Right atrium auricular region (tissue), 2 donors: ENCODE results near the gene CCDC194. TPM values are rescaled to one million over a fixed set of nuclear protein-coding genes. Genes with fewer than 3 reads are reported as not detected.

Source experiments
- DNase-seq: peaks from one replicate; pipeline ENCODE4 v3.0.0-alpha.2; 2019; ENCODE audit warnings: low spot score
- H3K27ac ChIP-seq, 2 donors: fragments of 200-600 bp; sonication (generic); 1 replicate in 1 of 2; 2 replicates in 1 of 2; pipeline ENCODE4 v1.5.1; 2016 to 2019
- H3K27me3 ChIP-seq, 2 donors: fragments of 200-600 bp; sonication (generic); one replicate each; pipeline versions ENCODE4 v1.5.1 to v1.6.0; 2017 to 2019
- H3K36me3 ChIP-seq: fragments of 200-600 bp; sonication (generic); one replicate; pipeline ENCODE4 v1.5.1; 2016
- H3K4me1 ChIP-seq, 2 donors: fragments of 200-600 bp; sonication (generic); one replicate each; pipeline versions ENCODE4 v1.5.1 to v1.6.0; 2017 to 2019
- H3K4me3 ChIP-seq, 2 donors: fragments of 200-600 bp; sonication (generic); 1 replicate in 1 of 2; 2 replicates in 1 of 2; pipeline ENCODE4 v1.5.1; 2017 to 2019; ENCODE audit warnings: mild to moderate bottlenecking in 1 of 2, moderate library complexity in 1 of 2
- H3K9me3 ChIP-seq, 2 donors: fragments of 200-600 bp; sonication (generic); one replicate each; pipeline ENCODE4 v1.5.1; 2019
- CTCF ChIP-seq, 2 donors: fragments of 200-600 bp; sonication (generic); IDR thresholded peaks; one replicate each; pipeline ENCODE4 v1.5.1; 2019; ENCODE audit warnings: antibody characterized with exemption in 2 of 2
- total RNA-seq, 2 donors: library from RNA; depleted of rRNA; stranded (reverse); fragments of >200 nt; gene quantifications; one replicate each; pipeline ENCODE4 v1.1.0, GENCODE V29; 2016

CCDC194 gene
- total RNA-seq, 2 donors from 2014 or later = not detected

DNA sequence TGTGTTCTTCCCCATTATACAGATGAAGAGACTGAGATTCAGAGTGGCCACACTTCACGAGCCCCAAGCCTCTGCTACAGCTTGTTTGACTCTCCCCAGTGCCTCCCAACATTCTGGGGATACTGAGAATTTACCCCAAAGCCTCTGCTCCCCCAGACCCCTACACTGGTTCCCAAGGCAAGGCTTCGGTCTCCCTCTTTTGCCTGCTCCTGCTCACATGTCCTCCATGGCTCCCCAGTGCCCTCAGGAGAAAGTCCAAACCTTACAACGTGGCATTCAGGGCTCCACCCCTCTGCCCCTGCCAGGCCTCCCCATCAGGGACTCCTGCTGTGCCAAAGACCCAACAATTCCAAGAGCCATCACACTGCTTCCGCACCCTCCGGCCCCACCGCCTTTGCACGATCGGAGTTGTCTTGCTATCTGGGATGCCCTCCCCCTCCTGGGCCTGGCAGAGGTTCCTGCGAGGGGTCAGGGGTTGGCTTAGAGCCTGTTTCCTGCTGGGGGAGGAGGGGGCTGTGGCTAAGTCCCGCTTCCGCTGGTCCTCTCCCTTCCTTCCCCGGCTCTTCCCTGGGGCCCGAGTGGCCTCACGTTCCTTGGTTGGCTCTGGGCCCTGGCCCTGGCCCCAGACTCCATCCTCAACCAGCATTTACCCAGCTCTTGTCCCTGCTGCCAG is 41.3 kb downstream of the CCDC194 start:
- no peak overlapping the region for H3K4me3 ChIP-seq
- DNase-seq = no peak
- no peaks in the 10 kb centered on the region for H3K9me3 ChIP-seq
- H3K27me3 ChIP-seq = no peaks in the 10 kb centered on the region
- H3K4me1 ChIP-seq = peaks cover 0 to 31% of the 10 kb centered on the region in 2 donors
- H3K27ac ChIP-seq = no peak overlapping the region
- no peaks in the 10 kb centered on the region for H3K36me3 ChIP-seq
- no peak for TF ChIP-seq CTCF (IDR thresholded peaks at IDR 0.05)

GRCh38 chr19:17351815-17352435 is 42.1 kb downstream of the CCDC194 start:
- no peak for TF ChIP-seq CTCF (IDR thresholded peaks at IDR 0.05)
- Histone ChIP-seq H3K4me3 (no peak overlapping the region), H3K9me3 (no peaks in the 10 kb centered on the region), H3K27ac (no peak overlapping the region), H3K27me3 (no peaks in the 10 kb centered on the region), H3K4me1 (peaks cover 0 to 39% of the 10 kb centered on the region in 2 donors), H3K36me3 (no peaks in the 10 kb centered on the region)
- DNase-seq = no peak

DNA sequence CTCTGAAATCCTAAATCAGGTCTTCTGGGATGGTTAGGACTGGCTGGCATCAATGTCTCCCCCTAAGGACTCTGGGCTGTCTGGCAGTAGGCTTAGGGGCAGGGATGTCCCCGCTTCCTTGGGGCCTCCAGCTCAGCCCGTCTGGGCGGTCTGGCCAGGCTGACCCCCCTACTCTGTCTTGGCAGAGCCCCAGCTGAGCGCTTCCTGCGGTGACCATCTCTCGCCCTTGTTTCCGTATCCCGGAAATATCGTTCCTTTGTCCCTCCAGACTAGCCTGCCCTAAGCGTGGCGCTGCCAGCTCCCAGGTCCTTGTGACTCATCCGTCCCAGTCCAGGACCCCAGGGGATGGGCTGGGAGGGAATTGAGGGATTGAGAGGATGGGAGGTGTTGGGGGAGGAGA is 45.3 kb downstream of the CCDC194 start:
- H3K27ac ChIP-seq = peak overlapping the region; percentile 61 to 63
- H3K4me1 ChIP-seq = peaks cover 0 to 47% of the 10 kb centered on the region in 2 donors
- peak; percentile 74 for DNase-seq
- H3K27me3 ChIP-seq = no peaks in the 10 kb centered on the region
- no peak for TF ChIP-seq CTCF (IDR thresholded peaks at IDR 0.05)
- H3K36me3 ChIP-seq = no peaks in the 10 kb centered on the region
- H3K9me3 ChIP-seq = no peaks in the 10 kb centered on the region
- H3K4me3 ChIP-seq = no peak overlapping the region

- Histone ChIP-seq H3K4me1 (peaks cover 0 to 42% of the 10 kb centered on the region in 2 donors), H3K9me3 (no peaks in the 10 kb centered on the region), H3K36me3 (no peaks in the 10 kb centered on the region), H3K27ac (peak overlapping the region; percentile 63 to 66), H3K4me3 (no peak overlapping the region), H3K27me3 (no peaks in the 10 kb centered on the region)
- DNase-seq = no peak
- no peak for TF ChIP-seq CTCF (IDR thresholded peaks at IDR 0.05)
These were observed 46.1 kb downstream of the CCDC194 start for GRCh38 chr19:17347877-17348276.

DNA sequence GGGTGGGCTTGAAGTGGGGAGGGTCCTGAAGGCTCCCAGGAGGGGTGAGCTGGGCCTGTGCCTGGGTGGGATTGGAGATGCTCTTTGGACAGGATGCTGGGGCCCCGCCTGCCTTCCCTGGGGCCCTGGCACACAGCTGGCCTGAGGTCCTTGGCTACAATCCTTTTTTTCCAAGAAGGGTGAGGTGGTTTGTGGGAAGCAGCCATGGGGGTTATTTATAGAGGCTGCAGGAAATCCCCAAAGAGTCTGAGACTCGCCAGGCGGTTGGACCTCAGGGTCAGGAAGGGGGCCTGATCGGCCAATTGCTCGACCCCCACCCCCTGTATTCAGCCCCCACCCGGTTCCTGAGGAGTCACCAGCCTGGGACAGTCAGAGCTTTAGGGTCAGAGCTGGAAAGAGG is 46.6 kb downstream of the CCDC194 start:
- Histone ChIP-seq H3K9me3 (no peaks in the 10 kb centered on the region), H3K27me3 (no peaks in the 10 kb centered on the region), H3K27ac (peak overlapping the region; percentile 63 to 66), H3K36me3 (no peaks in the 10 kb centered on the region), H3K4me3 (no peak overlapping the region), H3K4me1 (peaks cover 0 to 37% of the 10 kb centered on the region in 2 donors)
- TF ChIP-seq CTCF (IDR thresholded peaks at IDR 0.05) = no peak
- no peak for DNase-seq
